Small intestine (tissue), 7 donors: ENCODE data around the gene LMAN1. TPM values are rescaled to one million over a fixed set of nuclear protein-coding genes. Genes with fewer than 3 reads are reported as not detected.

Experiments used
- DNase-seq, 2 donors: peaks; one replicate each; pipeline versions ENCODE4 v3.0.0 to v3.0.0-alpha.2; 2013
- FAIRE-seq: peaks from 2 replicates; lab custom pipeline; 2012; peaks lifted over from hg19 to GRCh38; lab: Jason Lieb, UNC
- H3K27ac ChIP-seq, 3 donors: one replicate each; pipeline ENCODE4 v1.5.1; 2013; ENCODE audit warnings: low read length in 2 of 3, mild to moderate bottlenecking in 2 of 3, control low read depth in 1 of 3, inconsistent platforms in 1 of 3, low read depth in 1 of 3, moderate library complexity in 1 of 3
- H3K27me3 ChIP-seq, 3 donors: one replicate each; pipeline ENCODE4 v1.6.1; 2013; ENCODE audit warnings: low read length in 3 of 3, inconsistent platforms in 1 of 3; ENCODE audit not compliant: control insufficient read depth in 3 of 3, insufficient read depth in 3 of 3
- H3K36me3 ChIP-seq, 3 donors: one replicate each; pipeline ENCODE4 v1.6.1; 2013; ENCODE audit warnings: low read length in 3 of 3, inconsistent platforms in 1 of 3, low read depth in 1 of 3, mild to moderate bottlenecking in 1 of 3, moderate library complexity in 1 of 3; ENCODE audit not compliant: control insufficient read depth in 3 of 3, insufficient read depth in 2 of 3
- H3K4me1 ChIP-seq, 3 donors: one replicate each; pipeline ENCODE4 v1.6.1; 2013; ENCODE audit warnings: low read length in 2 of 3, inconsistent platforms in 1 of 3, low read depth in 1 of 3, mild to moderate bottlenecking in 1 of 3, moderate library complexity in 1 of 3; ENCODE audit not compliant: control insufficient read depth in 3 of 3, insufficient read depth in 2 of 3
- H3K4me3 ChIP-seq, 3 donors: one replicate each; pipeline ENCODE4 v1.5.1; 2013; ENCODE audit warnings: low read length in 3 of 3, control low read depth in 1 of 3, inconsistent platforms in 1 of 3, low read depth in 1 of 3, mild to moderate bottlenecking in 1 of 3, moderate library complexity in 1 of 3
- H3K9me3 ChIP-seq, 2 donors: one replicate each; pipeline ENCODE4 v1.6.1; 2013; ENCODE audit warnings: low read depth in 1 of 2, low read length in 1 of 2; ENCODE audit not compliant: control insufficient read depth in 2 of 2, insufficient read depth in 1 of 2
- WGBS, 3 donors: extraction: QIAGEN DNeasy Blood & Tissue Kit; methylation state at CpG; one replicate each; pipeline ENCODE4 v1.1.7; 2013; 5-methylcytosine and 5-hydroxymethylcytosine counted together
- polyA plus RNA-seq, 4 donors: library from polyadenylated mRNA; stranded (reverse) in 3 of 4; unstranded in 1 of 4; fragments of 200-250 nt in 3 of 4; fragments of 120-200 nt in 1 of 4; gene quantifications; one replicate each; pipeline versions ENCODE4 v1.2.1 to v1.2.3, GENCODE V29; 2013
- donor health status: healthy with polysubstance abuse.
- donor health status: control.
- donor health status: control.
- donor health status: Bipolar disorder and iron deficiency.
- donor health status: healthy.

LMAN1 gene
- polyA plus RNA-seq, 4 donors = 10.5 to 98.9 (median 22.8) TPM

DNA sequence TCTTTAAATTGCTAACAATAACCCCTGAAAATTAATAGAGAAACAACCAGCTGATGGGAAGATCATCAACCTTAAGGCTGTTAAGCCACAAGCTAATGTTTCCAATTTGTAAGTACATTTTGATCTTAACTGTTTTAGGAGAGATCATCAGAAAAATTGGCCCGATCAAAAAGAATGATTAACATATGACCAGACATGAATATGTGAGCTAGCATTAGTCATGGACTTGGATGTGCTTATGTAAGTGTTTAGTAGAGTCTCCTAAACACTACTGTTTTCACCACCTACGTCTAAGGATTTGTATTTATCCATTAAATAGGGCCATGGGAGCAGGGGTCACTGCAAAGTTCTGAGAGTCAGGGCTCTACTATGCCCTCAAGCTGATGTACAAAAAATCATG, 4.3 kb downstream of the LMAN1 start:
- H3K36me3 ChIP-seq = peaks cover 4 to 16% (median 12%) of the 10 kb centered on the region in 3 donors
- WGBS, 3 donors = 88 to 96% (median 94%) methylated on average over 2 of the region's 2 CpGs
- peaks cover 0 to 12% (median 0%) of the 10 kb centered on the region in 3 donors for H3K4me1 ChIP-seq
- no peak overlapping the region for H3K4me3 ChIP-seq
- no peaks in the 10 kb centered on the region for H3K27me3 ChIP-seq
- no peak for DNase-seq
- no peak for FAIRE-seq
- no peaks in the 10 kb centered on the region for H3K9me3 ChIP-seq
- no peak overlapping the region for H3K27ac ChIP-seq

DNA sequence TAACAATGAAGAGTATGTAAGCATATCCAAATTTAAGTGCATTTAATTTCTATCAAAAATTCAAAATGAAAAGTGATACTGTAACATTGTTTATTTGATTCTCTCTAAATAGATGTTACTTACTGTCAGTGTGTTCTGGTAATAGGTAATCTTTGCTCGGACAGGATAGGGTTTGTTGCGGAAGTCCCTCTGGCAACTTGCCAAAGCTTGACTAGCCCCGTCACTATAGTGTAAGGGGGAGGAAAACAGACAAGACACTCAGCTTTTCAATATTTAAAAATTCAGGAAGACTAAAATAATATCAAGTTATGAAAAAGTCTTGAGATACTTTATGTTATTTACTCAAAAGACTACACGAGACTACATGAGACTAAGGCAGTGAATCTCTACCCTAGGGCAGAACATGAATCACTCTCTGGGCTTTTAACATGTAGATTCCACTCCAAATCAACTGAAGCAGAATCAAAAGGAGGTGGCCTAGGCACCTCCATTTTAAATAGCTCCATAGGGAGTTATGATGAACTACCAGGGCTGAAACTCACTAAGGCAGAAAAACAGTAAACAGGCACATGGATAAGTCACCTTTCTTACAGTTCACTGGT, 5.9 kb downstream of the LMAN1 start:
- no peaks in the 10 kb centered on the region for H3K9me3 ChIP-seq
- H3K36me3 ChIP-seq = peaks cover 9 to 17% (median 15%) of the 10 kb centered on the region in 3 donors
- no peaks in the 10 kb centered on the region for H3K27me3 ChIP-seq
- DNase-seq (no peak), FAIRE-seq (no peak)
- H3K4me1 ChIP-seq = peaks cover 0 to 9% (median 0%) of the 10 kb centered on the region in 3 donors
- 80 to 86% (median 81%) methylated on average over 4 of the region's 4 CpGs for WGBS, 3 donors
- no peak overlapping the region for H3K4me3 ChIP-seq
- H3K27ac ChIP-seq = no peak overlapping the region

DNA sequence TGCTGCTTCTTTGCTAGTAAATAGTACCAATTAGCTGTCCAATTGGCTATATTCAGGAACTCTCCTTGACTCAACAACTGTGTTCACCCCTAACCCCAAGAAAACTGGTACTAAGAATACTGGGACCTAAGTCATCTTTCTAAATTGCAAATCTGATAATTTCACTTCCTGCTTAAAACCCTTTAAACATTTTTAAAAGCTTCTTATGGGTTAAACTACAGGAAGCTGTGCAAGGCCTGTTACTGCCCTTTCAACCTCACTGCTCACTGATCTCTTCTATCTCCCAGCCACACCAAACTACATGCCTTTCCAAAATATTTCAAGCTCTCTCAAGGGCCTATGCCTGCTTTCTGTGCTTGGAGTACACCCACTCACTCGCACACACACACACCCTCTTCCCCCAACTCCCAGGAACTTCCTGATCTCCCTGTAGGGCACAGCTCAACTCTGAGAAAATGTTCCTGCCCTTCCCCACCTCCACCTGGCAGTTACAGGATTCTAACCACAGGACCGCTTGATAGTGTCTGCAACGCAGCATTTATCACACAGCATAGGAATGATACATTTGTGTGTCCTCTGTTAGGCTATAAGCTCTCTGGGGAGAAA, 6.7 kb downstream of the LMAN1 start:
- DNase-seq (no peak), FAIRE-seq (no peak)
- Histone ChIP-seq H3K27ac (no peak overlapping the region), H3K9me3 (no peaks in the 10 kb centered on the region), H3K4me1 (peaks cover 0 to 7% (median 0%) of the 10 kb centered on the region in 3 donors), H3K36me3 (peaks cover 10 to 18% (median 15%) of the 10 kb centered on the region in 3 donors), H3K27me3 (no peaks in the 10 kb centered on the region), H3K4me3 (no peak overlapping the region)
- 85 to 92% (median 87%) methylated on average over 3 of the region's 3 CpGs for WGBS, 3 donors

- Histone ChIP-seq H3K4me1 (no peaks in the 10 kb centered on the region), H3K4me3 (no peak overlapping the region), H3K9me3 (peaks cover 0 to 3% of the 10 kb centered on the region in 2 donors), H3K36me3 (peaks cover 9 to 21% (median 13%) of the 10 kb centered on the region in 3 donors), H3K27me3 (no peaks in the 10 kb centered on the region), H3K27ac (no peak overlapping the region)
- DNase-seq (no peak), FAIRE-seq (no peak)
- 98 to 100% (median 98%) methylated on average over 4 of the region's 4 CpGs for WGBS, 3 donors
Measured at GRCh38 chr18:59345556-59345955, 13.5 kb downstream of the LMAN1 start.

DNA sequence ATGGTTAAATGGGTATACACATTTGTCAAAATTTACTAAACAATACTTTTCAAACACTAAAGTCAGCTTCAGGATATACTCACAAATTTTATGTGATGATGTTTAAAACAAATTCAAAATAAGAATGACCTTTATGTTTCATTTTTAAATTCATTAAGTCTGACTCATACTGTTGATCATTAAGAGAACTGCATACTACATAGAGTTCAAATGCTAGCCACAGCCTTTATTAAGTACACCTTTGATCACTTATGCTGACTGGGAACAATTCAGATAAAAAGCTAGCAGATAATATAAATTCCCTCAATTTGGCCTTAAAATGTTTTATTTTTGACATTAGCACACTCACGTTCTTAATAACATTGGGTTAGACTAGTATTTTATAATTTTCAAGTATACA, 14.1 kb downstream of the LMAN1 start:
- FAIRE-seq (peak; percentile 88), DNase-seq (peak in 1 of 2 donors; percentile 45)
- 19 to 53% (median 52%) methylated on average over 1 of the region's 1 CpG for WGBS, 3 donors
- H3K27ac ChIP-seq = no peak overlapping the region
- peaks cover 9 to 19% (median 14%) of the 10 kb centered on the region in 3 donors for H3K36me3 ChIP-seq
- no peak overlapping the region for H3K4me3 ChIP-seq
- no peaks in the 10 kb centered on the region for H3K4me1 ChIP-seq
- peaks cover 0 to 5% of the 10 kb centered on the region in 2 donors for H3K9me3 ChIP-seq
- no peaks in the 10 kb centered on the region for H3K27me3 ChIP-seq

DNA sequence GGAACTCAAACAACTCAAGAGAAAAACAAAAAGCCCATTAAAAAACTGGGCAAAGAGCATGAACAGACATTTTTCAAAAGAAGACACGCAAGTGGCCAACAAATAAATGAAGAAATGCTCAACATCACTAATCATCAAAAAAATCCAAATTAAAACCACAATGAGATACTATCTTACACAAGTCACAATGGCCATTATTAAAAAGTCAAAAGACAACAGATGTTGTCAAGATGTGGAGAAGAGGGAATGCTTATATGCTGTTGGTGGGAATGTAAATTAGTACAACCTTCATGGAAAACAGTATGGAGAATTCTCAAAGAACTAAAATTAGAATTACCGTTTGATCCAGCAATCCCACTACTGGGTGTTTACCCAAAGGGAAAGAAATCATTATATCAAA, 15.1 kb downstream of the LMAN1 start:
- Histone ChIP-seq H3K36me3 (peaks cover 9 to 28% (median 20%) of the 10 kb centered on the region in 3 donors), H3K27me3 (no peaks in the 10 kb centered on the region), H3K27ac (no peak overlapping the region), H3K4me1 (no peaks in the 10 kb centered on the region), H3K9me3 (peaks cover 0 to 13% of the 10 kb centered on the region in 2 donors), H3K4me3 (no peak overlapping the region)
- DNase-seq (no peak), FAIRE-seq (peak; percentile 15)
- 95 to 99% (median 98%) methylated on average over 2 of the region's 2 CpGs for WGBS, 3 donors

- Histone ChIP-seq H3K4me1 (no peaks in the 10 kb centered on the region), H3K4me3 (no peak overlapping the region), H3K27ac (no peak overlapping the region), H3K36me3 (peaks cover 6 to 29% (median 20%) of the 10 kb centered on the region in 3 donors), H3K27me3 (no peaks in the 10 kb centered on the region), H3K9me3 (peaks cover 0 to 13% of the 10 kb centered on the region in 2 donors)
- DNase-seq = no peak
- no peak for FAIRE-seq
Measured at GRCh38 chr18:59340817-59341216, 18.2 kb downstream of the LMAN1 start.

DNA sequence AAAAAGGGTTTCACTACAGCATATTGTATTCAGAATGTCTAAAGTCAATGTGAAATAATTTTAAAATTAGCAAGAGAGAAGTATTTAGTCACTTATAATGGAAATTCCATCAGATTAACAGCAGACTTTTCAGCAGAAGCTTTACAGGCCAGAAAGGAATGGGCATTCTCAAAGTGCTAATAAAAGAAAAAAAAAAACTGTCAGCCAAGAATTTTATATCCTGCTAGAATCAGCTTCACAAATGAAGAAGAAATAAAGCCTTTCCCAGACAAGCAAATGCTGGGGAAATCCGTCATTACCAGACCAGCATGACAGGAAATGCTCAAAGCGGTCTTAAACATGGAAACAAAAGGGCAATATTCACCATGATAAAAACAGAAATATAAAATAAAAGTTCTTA, 18.8 kb downstream of the LMAN1 start:
- 93 to 99% (median 95%) methylated on average over 2 of the region's 2 CpGs for WGBS, 3 donors
- no peaks in the 10 kb centered on the region for H3K27me3 ChIP-seq
- H3K27ac ChIP-seq = no peak overlapping the region
- peaks cover 0 to 10% of the 10 kb centered on the region in 2 donors for H3K9me3 ChIP-seq
- DNase-seq (no peak), FAIRE-seq (no peak)
- H3K36me3 ChIP-seq = peaks cover 3 to 27% (median 16%) of the 10 kb centered on the region in 3 donors
- no peaks in the 10 kb centered on the region for H3K4me1 ChIP-seq
- no peak overlapping the region for H3K4me3 ChIP-seq
